Measurements from ENCODE around the gene SEMA3D. TPM values are rescaled to one million over a fixed set of nuclear protein-coding genes. Genes with fewer than 3 reads are reported as not detected.

The SEMA3D gene
- total and polyA plus RNA-seq, 2 experiments from 2014 or later: 1.5 to 7.2 TPM

DNA sequence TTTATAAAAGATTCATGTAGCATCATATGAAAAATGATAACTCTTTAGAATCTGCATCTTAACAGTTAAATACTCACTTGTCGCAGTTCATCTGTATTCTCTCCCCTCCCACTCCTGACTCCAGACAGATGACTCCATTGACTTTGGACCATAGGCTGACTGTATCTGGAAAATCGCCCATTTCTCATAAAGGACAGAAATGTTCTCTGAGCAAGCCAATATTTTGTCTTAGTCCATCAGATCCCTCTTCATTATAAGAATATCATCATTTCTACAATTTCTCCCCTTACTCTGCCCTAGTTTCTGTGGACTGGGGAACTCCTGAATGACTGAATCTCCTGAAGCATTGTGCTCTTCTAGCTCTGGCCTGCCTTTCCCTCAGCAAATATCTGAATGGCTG lies 125.4 kb downstream of the SEMA3D start:
- H3K27me3 Mint-ChIP-seq (ENCODE audit: insufficient read depth, low read depth, poor library complexity): no peaks in the 10 kb centered on the region
- peaks cover 6% of the 10 kb centered on the region; the same call in 2 of the 3 replicates for H3K4me1 Mint-ChIP-seq

More for the DNA sequence above, 125.4 kb downstream of the SEMA3D start:
- Histone ChIP-seq H3K27ac (ENCODE audit: low read depth) (no peak overlapping the region), H3K27me3 (ENCODE audit: insufficient read depth) (no peaks in the 10 kb centered on the region), H2AFZ (no peak overlapping the region), H3K4me3 (no peak overlapping the region), H3K4me2 (no peak overlapping the region), H3K9me2 (ENCODE audit: insufficient read depth) (no peaks in the 10 kb centered on the region), H3K36me3 (ENCODE audit: insufficient read depth) (no peaks in the 10 kb centered on the region), H3F3A (replicated peaks; ENCODE audit: low read depth) (no peaks in the 10 kb centered on the region), H4K20me1 (replicated peaks; ENCODE audit: insufficient read depth) (no peaks in the 10 kb centered on the region), H3K79me2 (replicated peaks; ENCODE audit: insufficient read depth) (no peaks in the 10 kb centered on the region), H3K4me1 (ENCODE audit: insufficient read depth) (peaks cover 4% of the 10 kb centered on the region; the same call in 1 of the 2 replicates)
- Mint-ChIP-seq H3K9me3 (no peaks in the 10 kb centered on the region), H3K36me3 (ENCODE audit: low read depth) (no peaks in the 10 kb centered on the region), H3K4me3 (no peak overlapping the region), H3K27ac (no peak overlapping the region)
- DNase-seq (ENCODE audit: low spot score) (no peak), ATAC-seq (no peak)
- TF ChIP-seq ZNF331 (CRISPR knock-in tag; IDR thresholded peaks at IDR 0.05; ENCODE audit: low read depth): no peak
- TF ChIP-seq, protein P1, sequence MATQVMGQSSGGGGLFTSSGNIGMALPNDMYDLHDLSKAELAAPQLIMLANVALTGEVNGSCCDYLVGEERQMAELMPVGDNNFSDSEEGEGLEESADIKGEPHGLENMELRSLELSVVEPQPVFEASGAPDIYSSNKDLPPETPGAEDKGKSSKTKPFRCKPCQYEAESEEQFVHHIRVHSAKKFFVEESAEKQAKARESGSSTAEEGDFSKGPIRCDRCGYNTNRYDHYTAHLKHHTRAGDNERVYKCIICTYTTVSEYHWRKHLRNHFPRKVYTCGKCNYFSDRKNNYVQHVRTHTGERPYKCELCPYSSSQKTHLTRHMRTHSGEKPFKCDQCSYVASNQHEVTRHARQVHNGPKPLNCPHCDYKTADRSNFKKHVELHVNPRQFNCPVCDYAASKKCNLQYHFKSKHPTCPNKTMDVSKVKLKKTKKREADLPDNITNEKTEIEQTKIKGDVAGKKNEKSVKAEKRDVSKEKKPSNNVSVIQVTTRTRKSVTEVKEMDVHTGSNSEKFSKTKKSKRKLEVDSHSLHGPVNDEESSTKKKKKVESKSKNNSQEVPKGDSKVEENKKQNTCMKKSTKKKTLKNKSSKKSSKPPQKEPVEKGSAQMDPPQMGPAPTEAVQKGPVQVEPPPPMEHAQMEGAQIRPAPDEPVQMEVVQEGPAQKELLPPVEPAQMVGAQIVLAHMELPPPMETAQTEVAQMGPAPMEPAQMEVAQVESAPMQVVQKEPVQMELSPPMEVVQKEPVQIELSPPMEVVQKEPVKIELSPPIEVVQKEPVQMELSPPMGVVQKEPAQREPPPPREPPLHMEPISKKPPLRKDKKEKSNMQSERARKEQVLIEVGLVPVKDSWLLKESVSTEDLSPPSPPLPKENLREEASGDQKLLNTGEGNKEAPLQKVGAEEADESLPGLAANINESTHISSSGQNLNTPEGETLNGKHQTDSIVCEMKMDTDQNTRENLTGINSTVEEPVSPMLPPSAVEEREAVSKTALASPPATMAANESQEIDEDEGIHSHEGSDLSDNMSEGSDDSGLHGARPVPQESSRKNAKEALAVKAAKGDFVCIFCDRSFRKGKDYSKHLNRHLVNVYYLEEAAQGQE (IDR thresholded peaks at IDR 0.05; ENCODE audit: unreplicated experiment): no peak
- TF ChIP-seq CREB1 (CRISPR knock-in tag; IDR thresholded peaks at IDR 0.05; ENCODE audit: low read depth): no peak
- TF ChIP-seq, protein P2, sequence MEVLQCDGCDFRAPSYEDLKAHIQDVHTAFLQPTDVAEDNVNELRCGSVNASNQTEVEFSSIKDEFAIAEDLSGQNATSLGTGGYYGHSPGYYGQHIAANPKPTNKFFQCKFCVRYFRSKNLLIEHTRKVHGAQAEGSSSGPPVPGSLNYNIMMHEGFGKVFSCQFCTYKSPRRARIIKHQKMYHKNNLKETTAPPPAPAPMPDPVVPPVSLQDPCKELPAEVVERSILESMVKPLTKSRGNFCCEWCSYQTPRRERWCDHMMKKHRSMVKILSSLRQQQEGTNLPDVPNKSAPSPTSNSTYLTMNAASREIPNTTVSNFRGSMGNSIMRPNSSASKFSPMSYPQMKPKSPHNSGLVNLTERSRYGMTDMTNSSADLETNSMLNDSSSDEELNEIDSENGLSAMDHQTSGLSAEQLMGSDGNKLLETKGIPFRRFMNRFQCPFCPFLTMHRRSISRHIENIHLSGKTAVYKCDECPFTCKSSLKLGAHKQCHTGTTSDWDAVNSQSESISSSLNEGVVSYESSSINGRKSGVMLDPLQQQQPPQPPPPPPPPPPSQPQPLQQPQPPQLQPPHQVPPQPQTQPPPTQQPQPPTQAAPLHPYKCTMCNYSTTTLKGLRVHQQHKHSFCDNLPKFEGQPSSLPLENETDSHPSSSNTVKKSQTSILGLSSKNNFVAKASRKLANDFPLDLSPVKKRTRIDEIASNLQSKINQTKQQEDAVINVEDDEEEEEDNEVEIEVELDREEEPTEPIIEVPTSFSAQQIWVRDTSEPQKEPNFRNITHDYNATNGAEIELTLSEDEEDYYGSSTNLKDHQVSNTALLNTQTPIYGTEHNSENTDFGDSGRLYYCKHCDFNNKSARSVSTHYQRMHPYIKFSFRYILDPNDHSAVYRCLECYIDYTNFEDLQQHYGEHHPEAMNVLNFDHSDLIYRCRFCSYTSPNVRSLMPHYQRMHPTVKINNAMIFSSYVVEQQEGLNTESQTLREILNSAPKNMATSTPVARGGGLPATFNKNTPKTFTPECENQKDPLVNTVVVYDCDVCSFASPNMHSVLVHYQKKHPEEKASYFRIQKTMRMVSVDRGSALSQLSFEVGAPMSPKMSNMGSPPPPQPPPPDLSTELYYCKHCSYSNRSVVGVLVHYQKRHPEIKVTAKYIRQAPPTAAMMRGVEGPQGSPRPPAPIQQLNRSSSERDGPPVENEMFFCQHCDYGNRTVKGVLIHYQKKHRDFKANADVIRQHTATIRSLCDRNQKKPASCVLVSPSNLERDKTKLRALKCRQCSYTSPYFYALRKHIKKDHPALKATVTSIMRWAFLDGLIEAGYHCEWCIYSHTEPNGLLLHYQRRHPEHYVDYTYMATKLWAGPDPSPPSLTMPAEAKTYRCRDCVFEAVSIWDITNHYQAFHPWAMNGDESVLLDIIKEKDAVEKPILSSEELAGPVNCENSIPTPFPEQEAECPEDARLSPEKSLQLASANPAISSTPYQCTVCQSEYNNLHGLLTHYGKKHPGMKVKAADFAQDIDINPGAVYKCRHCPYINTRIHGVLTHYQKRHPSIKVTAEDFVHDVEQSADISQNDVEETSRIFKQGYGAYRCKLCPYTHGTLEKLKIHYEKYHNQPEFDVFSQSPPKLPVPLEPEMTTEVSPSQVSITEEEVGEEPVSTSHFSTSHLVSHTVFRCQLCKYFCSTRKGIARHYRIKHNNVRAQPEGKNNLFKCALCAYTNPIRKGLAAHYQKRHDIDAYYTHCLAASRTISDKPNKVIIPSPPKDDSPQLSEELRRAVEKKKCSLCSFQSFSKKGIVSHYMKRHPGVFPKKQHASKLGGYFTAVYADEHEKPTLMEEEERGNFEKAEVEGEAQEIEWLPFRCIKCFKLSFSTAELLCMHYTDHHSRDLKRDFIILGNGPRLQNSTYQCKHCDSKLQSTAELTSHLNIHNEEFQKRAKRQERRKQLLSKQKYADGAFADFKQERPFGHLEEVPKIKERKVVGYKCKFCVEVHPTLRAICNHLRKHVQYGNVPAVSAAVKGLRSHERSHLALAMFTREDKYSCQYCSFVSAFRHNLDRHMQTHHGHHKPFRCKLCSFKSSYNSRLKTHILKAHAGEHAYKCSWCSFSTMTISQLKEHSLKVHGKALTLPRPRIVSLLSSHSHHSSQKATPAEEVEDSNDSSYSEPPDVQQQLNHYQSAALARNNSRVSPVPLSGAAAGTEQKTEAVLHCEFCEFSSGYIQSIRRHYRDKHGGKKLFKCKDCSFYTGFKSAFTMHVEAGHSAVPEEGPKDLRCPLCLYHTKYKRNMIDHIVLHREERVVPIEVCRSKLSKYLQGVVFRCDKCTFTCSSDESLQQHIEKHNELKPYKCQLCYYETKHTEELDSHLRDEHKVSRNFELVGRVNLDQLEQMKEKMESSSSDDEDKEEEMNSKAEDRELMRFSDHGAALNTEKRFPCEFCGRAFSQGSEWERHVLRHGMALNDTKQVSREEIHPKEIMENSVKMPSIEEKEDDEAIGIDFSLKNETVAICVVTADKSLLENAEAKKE (CRISPR knock-in tag; IDR thresholded peaks at IDR 0.05): no peak
- TF ChIP-seq NANOG (IDR thresholded peaks at IDR 0.05; ENCODE audit: borderline replicate concordance): no peak
- TF ChIP-seq, protein P3, sequence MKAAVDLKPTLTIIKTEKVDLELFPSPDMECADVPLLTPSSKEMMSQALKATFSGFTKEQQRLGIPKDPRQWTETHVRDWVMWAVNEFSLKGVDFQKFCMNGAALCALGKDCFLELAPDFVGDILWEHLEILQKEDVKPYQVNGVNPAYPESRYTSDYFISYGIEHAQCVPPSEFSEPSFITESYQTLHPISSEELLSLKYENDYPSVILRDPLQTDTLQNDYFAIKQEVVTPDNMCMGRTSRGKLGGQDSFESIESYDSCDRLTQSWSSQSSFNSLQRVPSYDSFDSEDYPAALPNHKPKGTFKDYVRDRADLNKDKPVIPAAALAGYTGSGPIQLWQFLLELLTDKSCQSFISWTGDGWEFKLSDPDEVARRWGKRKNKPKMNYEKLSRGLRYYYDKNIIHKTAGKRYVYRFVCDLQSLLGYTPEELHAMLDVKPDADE (IDR thresholded peaks at IDR 0.05): no peak
- TF ChIP-seq EZH2 (IDR thresholded peaks at IDR 0.05; ENCODE audit: low read depth, unreplicated experiment): no peak
- no peak for TF ChIP-seq EZH2phosphoT487 (IDR thresholded peaks at IDR 0.05; ENCODE audit: unreplicated experiment)
- TF ChIP-seq STAT1 (IDR thresholded peaks at IDR 0.05; ENCODE audit: unreplicated experiment): no peak
- TF ChIP-seq POLR2AphosphoS5 (IDR thresholded peaks at IDR 0.05; ENCODE audit: low read depth): no peak
- TF ChIP-seq ZNF114 (CRISPR knock-in tag; IDR thresholded peaks at IDR 0.05): no peak

Data from GM23338 (cell line).